Stomach smooth muscle (tissue), 2 donors: ENCODE data around the gene PRELP.

Experiments
- H3K27ac ChIP-seq: one replicate; pipeline ENCODE4 v1.7.0; 2013; ENCODE audit warnings: mild to moderate bottlenecking, low read length, inconsistent platforms
- H3K27me3 ChIP-seq, 2 donors: one replicate each; pipeline ENCODE4 v1.7.0; 2013; ENCODE audit warnings: low read length in 2 of 2; ENCODE audit not compliant: insufficient read depth in 2 of 2, control insufficient read depth in 1 of 2
- H3K36me3 ChIP-seq, 2 donors: one replicate each; pipeline ENCODE4 v1.7.0; 2013; ENCODE audit warnings: low read length in 2 of 2; ENCODE audit not compliant: control insufficient read depth in 2 of 2, insufficient read depth in 2 of 2
- H3K4me1 ChIP-seq: one replicate; pipeline ENCODE4 v1.7.0; 2013; ENCODE audit warnings: low read length; ENCODE audit not compliant: control insufficient read depth, insufficient read depth
- H3K4me3 ChIP-seq, 2 donors: one replicate each; pipeline ENCODE4 v1.7.0; 2013; ENCODE audit warnings: low read length in 2 of 2
- H3K9ac ChIP-seq, 2 donors: one replicate each; pipeline ENCODE4 v1.7.0; 2013; ENCODE audit warnings: low read length in 2 of 2, mild to moderate bottlenecking in 1 of 2
- H3K9me3 ChIP-seq, 2 donors: one replicate each; pipeline ENCODE4 v1.7.0; 2013; ENCODE audit warnings: low read length in 2 of 2; ENCODE audit not compliant: control insufficient read depth in 2 of 2
- donor health status: healthy.
- donor health status: Pancreatic carcinoma.

Gene PRELP

DNA sequence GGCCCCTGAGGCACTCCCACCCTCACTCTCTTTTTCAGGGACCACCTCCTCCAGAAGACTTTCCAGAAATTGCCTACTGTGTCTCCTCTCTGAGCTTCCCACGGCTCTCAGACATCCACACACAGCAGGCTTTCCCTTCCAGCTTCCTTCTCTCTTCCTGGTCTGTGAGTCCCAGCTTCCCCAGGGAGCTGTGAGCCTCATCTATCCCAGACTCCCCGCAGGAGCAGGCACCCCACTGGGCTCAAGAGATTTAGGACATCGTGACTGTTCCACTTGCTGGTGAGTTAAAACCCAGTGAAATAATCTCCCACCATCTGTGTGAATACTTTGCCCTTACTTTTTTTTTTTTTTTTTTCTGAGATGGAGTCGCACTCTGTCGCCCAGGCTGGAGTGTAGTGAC is 22.0 kb upstream of the PRELP start:
- Histone ChIP-seq H3K27me3 (peaks cover 0 to 2% of the 10 kb centered on the region in 2 donors), H3K27ac (no peak overlapping the region)

DNA sequence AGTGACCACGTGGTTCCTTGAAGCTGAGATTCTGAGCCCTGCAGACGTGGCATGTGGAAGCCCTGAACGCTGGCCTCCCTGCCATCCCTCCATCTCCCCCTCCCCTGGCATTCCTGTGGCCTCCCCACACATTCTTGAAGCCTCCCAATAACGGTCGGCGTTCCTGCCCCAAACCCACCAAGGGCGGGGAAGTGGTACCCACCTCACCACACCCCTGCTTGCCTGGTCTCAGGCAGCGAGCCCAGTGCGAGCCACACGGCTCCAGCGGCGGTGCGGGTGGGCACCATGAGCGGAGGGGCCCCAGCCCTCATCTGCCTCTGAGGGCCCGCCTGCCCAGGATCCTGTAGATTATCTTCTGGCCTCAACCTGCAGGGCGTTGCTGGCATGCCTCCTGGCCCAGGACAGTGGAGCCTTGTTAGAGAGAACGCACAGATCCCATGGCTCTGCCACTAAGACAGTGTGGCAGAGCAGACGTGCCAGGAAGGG is 20.6 kb upstream of the PRELP start:
- H3K4me3 ChIP-seq = no peak overlapping the region
- H3K36me3 ChIP-seq = no peaks in the 10 kb centered on the region
- no peaks in the 10 kb centered on the region for H3K4me1 ChIP-seq
- peaks cover 0 to 2% of the 10 kb centered on the region in 2 donors for H3K27me3 ChIP-seq
- H3K27ac ChIP-seq = no peak overlapping the region
- no peak overlapping the region for H3K9ac ChIP-seq
- H3K9me3 ChIP-seq = no peaks in the 10 kb centered on the region

More for the DNA sequence above, 22.0 kb upstream of the PRELP start:
- Histone ChIP-seq H3K9ac (no peak overlapping the region), H3K36me3 (no peaks in the 10 kb centered on the region), H3K4me1 (no peaks in the 10 kb centered on the region), H3K9me3 (no peaks in the 10 kb centered on the region), H3K4me3 (no peak overlapping the region)

DNA sequence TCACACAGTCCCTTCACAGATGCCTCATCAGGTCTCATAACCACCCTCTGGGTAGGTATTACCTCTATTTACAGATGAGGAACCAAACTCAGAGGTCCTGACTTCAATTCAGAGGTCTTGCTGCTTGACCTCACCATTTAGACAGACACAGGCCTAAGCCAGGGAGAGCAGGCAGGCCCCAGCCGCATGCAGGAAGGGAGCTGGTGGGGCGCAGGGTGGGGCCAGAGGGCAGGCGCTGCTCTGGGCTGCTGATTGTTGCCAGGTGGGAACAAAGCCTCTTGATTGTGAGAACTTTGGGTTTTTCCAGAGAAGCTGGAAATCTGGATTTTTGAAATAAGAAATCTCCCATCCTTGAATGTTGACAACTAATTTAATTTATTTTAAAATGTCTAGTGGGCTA is 19.9 kb upstream of the PRELP start:
- no peak overlapping the region for H3K27ac ChIP-seq
- no peaks in the 10 kb centered on the region for H3K36me3 ChIP-seq

DNA sequence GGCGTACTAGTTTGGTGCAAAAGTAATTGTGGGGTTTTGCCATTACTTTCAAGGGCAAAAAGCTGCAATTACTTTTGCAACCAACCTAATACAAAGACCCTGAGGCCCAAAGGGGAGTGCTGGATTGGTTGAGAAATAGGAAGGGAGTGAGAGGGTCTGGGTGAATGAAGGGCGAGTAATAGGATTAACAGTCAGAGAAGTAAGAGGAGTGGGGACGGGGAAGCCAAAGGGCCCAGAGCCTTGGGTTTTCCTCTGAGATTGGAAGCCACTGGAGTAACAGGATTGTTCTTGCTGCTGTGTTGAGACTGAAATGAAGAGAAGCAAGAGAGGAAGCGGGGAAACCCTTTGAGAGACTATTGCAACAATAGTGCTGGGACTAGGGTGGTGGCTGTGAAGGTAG is 19.0 kb upstream of the PRELP start:
- Histone ChIP-seq H3K9me3 (no peaks in the 10 kb centered on the region), H3K4me3 (no peak overlapping the region), H3K4me1 (no peaks in the 10 kb centered on the region), H3K27me3 (peaks cover 0 to 2% of the 10 kb centered on the region in 2 donors), H3K9ac (no peak overlapping the region), H3K27ac (no peak overlapping the region), H3K36me3 (no peaks in the 10 kb centered on the region)

More for the DNA sequence above, 19.9 kb upstream of the PRELP start:
- Histone ChIP-seq H3K4me1 (no peaks in the 10 kb centered on the region), H3K27me3 (peaks cover 0 to 2% of the 10 kb centered on the region in 2 donors), H3K9ac (no peak overlapping the region), H3K9me3 (no peaks in the 10 kb centered on the region), H3K4me3 (no peak overlapping the region)

DNA sequence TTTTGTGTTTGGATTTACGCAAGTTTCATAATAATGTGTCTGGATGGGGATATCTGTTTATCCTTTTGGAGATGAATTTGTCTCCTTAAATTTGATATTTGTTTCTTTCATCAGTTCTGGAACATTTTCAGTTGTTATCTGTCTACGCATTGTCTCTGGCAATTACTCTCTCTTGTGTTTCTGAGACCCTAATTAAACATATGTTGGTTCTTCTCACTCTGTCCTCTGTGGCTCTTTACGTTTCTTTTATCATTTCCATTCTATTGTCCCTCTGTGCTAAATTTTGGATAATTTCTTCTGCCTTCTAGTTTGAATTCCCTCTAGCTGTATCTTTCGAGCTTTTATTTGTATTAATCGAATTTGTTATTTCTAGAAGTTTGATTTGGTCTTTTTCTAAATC is 17.5 kb upstream of the PRELP start:
- Histone ChIP-seq H3K27me3 (peaks cover 0 to 2% of the 10 kb centered on the region in 2 donors), H3K36me3 (no peaks in the 10 kb centered on the region), H3K27ac (no peak overlapping the region), H3K4me3 (no peak overlapping the region), H3K4me1 (peaks cover 4% of the 10 kb centered on the region), H3K9me3 (no peaks in the 10 kb centered on the region), H3K9ac (no peak overlapping the region)

DNA sequence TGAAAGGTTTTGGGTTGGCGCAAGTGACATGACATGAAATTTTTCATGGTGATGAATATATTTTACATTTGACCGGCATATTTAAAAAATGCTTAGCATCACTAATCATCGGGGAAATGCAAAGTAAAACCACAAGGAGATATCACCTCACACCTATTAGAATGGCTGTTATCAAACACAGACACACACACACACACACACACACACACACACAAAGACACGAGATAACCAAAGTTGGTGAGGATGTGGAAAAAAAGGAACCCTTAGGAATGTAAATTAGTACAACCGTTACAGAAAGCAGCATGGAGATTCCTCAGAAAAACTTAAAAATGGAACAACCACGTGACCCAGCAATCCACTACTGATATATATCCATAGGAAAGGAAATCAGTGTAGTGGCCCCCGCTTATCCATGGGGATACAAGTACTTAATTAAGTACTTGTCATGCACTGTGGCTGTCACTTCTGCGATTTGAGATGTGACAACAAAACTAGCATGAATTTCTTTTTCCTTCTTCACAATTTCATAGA is 15.9 kb upstream of the PRELP start:
- H3K27ac ChIP-seq = no peak overlapping the region
- H3K4me3 ChIP-seq = no peak overlapping the region
- peaks cover 0 to 2% of the 10 kb centered on the region in 2 donors for H3K27me3 ChIP-seq
- peaks cover 20% of the 10 kb centered on the region for H3K4me1 ChIP-seq
- no peak overlapping the region for H3K9ac ChIP-seq
- H3K9me3 ChIP-seq = no peaks in the 10 kb centered on the region
- no peaks in the 10 kb centered on the region for H3K36me3 ChIP-seq

DNA sequence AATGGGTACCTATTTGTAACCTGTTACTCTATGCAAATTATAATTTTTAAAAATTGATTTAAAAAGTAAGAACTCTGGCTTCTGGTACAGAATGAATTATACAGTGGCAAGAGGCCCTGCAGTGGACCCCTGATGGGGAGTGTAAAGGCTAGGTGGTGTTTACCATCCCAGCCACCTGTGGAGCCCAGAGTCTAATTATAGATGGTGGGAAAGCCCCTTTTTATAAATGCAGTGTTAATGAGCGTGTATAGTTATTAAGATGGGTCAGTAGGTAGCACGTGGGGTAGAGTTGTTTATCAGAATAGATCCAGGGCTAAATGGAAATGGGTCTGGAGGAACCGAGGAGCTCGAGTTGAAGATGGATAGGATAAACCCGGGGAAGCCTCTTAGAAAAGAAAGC is 13.9 kb upstream of the PRELP start:
- H3K36me3 ChIP-seq = no peaks in the 10 kb centered on the region
- no peak overlapping the region for H3K9ac ChIP-seq
- H3K27ac ChIP-seq = no peak overlapping the region
- peaks cover 40% of the 10 kb centered on the region for H3K4me1 ChIP-seq
- no peak overlapping the region for H3K4me3 ChIP-seq
- no peaks in the 10 kb centered on the region for H3K27me3 ChIP-seq
- no peaks in the 10 kb centered on the region for H3K9me3 ChIP-seq

DNA sequence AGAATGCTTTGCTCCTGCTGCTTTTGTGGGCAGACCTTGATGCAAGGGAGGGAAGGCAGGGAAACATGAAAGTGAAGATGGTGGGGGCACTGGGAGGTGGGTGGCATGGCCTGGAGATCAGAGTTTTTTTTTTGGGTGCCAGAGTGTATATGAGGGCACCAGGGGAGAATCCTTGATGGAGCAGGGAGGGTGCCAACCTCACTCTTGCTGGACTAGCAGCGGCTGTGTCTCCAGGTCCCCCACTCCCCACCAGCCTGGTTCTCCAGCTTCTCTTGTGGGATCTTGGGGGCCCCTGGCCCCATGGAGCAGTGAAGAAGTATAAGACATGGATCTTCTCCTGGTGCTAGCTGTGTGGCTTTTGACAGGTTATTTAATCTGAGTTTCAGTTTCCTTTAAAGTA is 13.5 kb upstream of the PRELP start:
- Histone ChIP-seq H3K4me3 (no peak overlapping the region), H3K27ac (no peak overlapping the region), H3K27me3 (no peaks in the 10 kb centered on the region), H3K9me3 (no peaks in the 10 kb centered on the region), H3K4me1 (peaks cover 43% of the 10 kb centered on the region), H3K9ac (no peak overlapping the region), H3K36me3 (no peaks in the 10 kb centered on the region)

DNA sequence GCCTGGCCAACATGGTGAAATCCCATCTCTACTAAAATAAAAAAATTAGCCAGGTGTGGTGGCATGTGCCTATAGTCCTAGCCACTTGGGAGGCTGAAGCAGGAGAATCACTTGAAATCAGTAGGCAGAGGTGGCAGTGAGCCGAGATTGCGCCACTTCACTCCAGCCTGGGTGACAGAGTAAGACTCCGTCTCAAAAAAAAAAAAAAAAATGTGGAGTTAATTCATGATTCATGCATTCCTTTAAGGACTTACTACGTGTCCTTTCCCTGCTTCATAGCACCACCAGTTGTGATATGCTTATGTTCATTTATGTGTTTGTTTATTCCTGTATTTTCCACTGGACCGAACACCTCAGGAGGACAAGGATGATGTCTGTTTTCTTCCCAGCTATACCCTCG is 12.7 kb upstream of the PRELP start:
- Histone ChIP-seq H3K4me3 (no peak overlapping the region), H3K9ac (no peak overlapping the region), H3K27me3 (no peaks in the 10 kb centered on the region), H3K9me3 (no peaks in the 10 kb centered on the region), H3K27ac (peak overlapping the region; percentile 88), H3K36me3 (no peaks in the 10 kb centered on the region), H3K4me1 (peaks cover 49% of the 10 kb centered on the region)

DNA sequence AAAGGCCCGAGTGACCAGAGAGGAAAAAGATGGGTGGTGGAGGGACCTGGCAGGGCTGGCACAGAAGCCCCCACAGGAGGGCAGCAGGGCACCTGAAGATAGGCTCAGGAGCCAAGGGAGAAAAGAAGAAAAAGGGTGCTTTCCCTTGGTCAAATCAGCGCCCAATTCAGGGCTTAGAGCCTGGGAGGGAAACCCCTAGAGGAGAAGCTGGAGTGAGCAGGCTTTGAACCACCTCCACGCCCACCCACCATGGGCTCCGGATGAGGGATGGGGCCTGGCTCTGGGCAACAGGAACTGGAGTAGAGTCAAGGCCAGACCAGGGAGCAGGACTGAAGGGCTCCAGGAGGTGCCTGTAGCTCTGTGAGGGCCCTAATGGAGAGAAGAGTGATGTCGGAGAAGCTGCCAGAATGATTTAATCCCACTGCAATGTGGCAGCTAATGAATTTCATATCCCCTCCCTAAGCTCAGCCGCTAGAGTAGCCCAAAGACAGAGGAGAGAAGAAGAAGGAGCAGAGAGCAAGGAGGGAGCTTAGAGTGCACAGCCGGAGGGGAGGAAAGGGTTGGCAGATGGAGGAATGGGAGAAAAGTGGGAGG is 12.0 kb upstream of the PRELP start:
- Histone ChIP-seq H3K9me3 (no peaks in the 10 kb centered on the region), H3K4me1 (peaks cover 51% of the 10 kb centered on the region), H3K4me3 (peak overlapping the region; percentile 33 to 40), H3K27ac (peak overlapping the region; percentile 88), H3K9ac (peak overlapping the region; percentile 51 to 63), H3K36me3 (no peaks in the 10 kb centered on the region), H3K27me3 (no peaks in the 10 kb centered on the region)

DNA sequence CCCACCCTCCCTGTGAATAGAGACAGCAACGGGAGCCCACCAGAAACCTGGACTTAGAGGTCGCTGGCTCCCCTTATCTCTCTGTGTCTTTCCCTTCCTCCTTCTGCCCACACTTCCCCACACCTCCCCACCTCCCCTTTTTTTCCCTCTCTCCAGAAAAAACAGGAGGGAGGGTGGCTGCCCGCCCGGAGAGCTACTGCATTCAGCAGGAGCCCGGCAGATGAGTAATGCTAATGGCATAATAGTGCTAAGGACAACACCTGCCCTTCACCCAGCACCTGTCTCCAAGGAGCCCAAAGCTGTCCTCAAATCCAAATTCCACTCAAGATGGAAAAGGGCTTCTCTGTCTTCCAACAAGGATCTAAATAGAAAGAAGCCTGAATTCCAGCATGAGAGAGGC is 11.4 kb upstream of the PRELP start:
- peak overlapping the region; percentile 51 to 63 for H3K9ac ChIP-seq
- H3K36me3 ChIP-seq = no peaks in the 10 kb centered on the region
- peaks cover 51% of the 10 kb centered on the region for H3K4me1 ChIP-seq
- H3K27ac ChIP-seq = peak overlapping the region; percentile 88
- H3K27me3 ChIP-seq = no peaks in the 10 kb centered on the region
- peak overlapping the region; percentile 33 to 40 for H3K4me3 ChIP-seq
- H3K9me3 ChIP-seq = no peaks in the 10 kb centered on the region
